Right ventricle myocardium superior (tissue), 1 donor: ENCODE results near the gene TRIO. TPM values are rescaled to one million over a fixed set of nuclear protein-coding genes. Genes with fewer than 3 reads are reported as not detected.
A peak's percentile ranks its signal among the peaks of the same experiment; 100 is the strongest.

Experiments used
- ATAC-seq: fragments of 200-7000 bp; cut with Tn5 transposase; one replicate; pipeline ENCODE4 v1.9.1; 2020; ENCODE audit warnings: mild to moderate bottlenecking; ENCODE audit not compliant: poor library complexity
- DNase-seq: peaks from one replicate; pipeline ENCODE4 v3.0.0-alpha.2; 2020
- intact Hi-C: fragments of 100-400 bp; cut with DNase I; formaldehyde crosslinking; loops from one replicate; pipeline ENCODE4 v1.11.2; 2022
- total RNA-seq: library from RNA; stranded (reverse); fragmentation: NEBNext Ultra II Directional; extraction: Animal tissue kit (Norgen Biotek cat#: 25700); gene quantifications from one replicate; pipeline ENCODE4 v1.2.1, GENCODE V29; 2021
- donor health status: DM: no; HTN: yes; CAD: no; lungs with severe emphysema.

The TRIO gene
- total RNA-seq, 1 donor from 2014 or later, result 56.0 TPM

- intact Hi-C loops, result no loop called here
- DNase-seq, result no peak
Observed at GRCh38 chr5:14450742-14451141, 307.6 kb downstream of the TRIO start.

GRCh38 chr5:14451871-14452270 lies 308.7 kb downstream of the TRIO start:
- ATAC-seq (no peak), DNase-seq (no peak)
- intact Hi-C loops, result no loop called here

More at GRCh38 chr5:14450742-14451141, 307.6 kb downstream of the TRIO start:
- ATAC-seq, result no peak

- DNase-seq (no peak), ATAC-seq (peak; percentile 9)
- intact Hi-C loops, result no loop called here
Observed at GRCh38 chr5:14452685-14453454, 309.7 kb downstream of the TRIO start.

DNA sequence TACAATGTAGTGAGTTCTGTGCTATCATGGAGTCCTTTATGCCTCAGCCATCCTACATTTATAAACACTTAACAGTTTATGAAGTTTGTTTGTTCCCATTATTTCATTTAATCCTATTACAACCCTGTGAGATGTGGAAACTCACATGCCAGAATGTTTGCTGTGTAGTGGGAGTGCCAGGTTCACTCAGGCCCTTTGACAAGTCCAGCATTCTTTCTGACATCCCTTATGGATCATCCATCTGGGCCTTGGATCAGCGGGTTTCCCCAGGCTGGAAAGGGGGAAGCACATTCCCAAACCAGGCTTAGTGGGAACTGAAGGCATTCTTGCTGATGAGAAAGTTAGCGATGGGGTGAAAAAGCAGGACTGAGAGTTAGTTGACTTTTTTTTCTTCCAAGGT lies 310.3 kb downstream of the TRIO start:
- no peak for DNase-seq
- intact Hi-C loops, result no loop called here
- no peak for ATAC-seq

DNA sequence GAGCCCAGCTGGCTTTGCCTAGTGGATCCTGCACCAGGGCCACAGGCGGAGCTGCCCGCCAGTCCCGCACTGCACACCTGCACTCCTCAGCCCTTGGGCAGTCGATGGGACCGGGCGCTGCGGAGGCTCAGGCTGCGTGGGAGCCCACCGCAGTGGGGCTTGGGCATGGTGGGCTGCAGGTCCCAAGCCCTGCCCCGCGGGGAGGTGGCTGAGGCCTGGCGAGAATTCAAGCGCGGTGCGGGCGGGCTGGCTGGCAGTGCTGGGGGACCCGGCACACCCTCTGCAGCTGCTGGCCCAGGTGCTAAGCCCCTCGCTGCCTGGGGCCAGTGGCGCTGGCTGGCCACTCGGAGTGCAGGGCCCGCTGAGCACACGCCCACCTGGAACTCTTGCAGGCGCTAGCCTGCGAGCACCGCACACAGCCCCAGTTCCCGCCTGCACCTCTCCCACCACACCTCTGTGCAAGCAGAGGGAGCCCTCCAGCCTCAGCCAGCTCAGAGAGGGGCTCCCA lies 312.7 kb downstream of the TRIO start:
- no peak for ATAC-seq
- intact Hi-C loops, result no loop called here
- DNase-seq, result no peak

DNA sequence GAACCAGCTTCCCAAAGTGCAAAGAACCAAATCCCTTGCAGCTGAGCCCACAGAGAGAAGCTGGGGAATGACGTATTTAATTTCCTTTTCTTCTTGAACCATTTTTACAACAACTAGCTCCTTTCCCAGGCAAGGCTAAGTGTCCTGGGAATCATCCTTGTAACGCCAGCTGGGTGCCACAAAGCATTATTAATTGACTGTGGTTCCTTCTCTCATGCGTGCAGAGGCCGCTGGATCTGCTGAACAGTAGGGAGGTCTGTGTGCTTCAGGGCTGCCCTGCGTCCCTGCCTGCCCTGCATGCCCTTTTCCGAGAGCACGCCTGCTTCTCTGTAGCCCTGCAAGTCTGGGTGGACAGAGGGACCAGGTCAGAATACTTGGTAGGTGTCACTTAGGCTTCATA lies 314.3 kb downstream of the TRIO start:
- intact Hi-C loops, result no loop called here
- ATAC-seq (peak; percentile 8), DNase-seq (no peak)

- ATAC-seq (peak; percentile 47), DNase-seq (no peak)
- intact Hi-C loops, result no loop called here
Observed at GRCh38 chr5:14458414-14458813, 315.3 kb downstream of the TRIO start.

- intact Hi-C loops, result no loop called here
- ATAC-seq, result no peak
- DNase-seq, result no peak
Observed at GRCh38 chr5:14460844-14461398, 317.8 kb downstream of the TRIO start.

- ATAC-seq (no peak), DNase-seq (no peak)
- intact Hi-C loops, result no loop called here
Observed at GRCh38 chr5:14462681-14463080, 319.5 kb downstream of the TRIO start.

- peak; percentile 69 for ATAC-seq
- intact Hi-C loops, result no loop called here
- no peak for DNase-seq
Observed at GRCh38 chr5:14463629-14464028, 320.5 kb downstream of the TRIO start.

DNA sequence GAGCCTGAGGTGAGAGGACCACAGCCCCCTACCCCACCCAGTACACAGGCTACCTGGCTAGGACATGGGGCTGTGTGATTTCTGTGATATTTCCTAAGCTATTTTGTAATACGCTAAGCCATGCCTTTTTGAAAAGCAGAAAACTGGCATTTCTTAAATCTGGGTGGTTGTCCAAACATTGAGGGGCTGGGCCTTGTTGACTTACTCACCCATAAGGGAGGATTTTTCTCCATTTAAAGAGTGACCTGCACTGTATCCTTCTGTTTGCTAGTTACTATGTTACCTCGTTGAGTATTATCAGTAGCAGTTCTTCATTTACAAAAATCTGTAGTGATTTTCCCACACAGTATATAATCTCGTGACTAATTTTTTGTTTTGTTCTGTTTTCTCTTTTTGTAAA lies 321.0 kb downstream of the TRIO start:
- no peak for DNase-seq
- no peak for ATAC-seq
- intact Hi-C loops, result no loop called here

GRCh38 chr5:14464671-14465070 lies 321.5 kb downstream of the TRIO start:
- no peak for DNase-seq

DNA sequence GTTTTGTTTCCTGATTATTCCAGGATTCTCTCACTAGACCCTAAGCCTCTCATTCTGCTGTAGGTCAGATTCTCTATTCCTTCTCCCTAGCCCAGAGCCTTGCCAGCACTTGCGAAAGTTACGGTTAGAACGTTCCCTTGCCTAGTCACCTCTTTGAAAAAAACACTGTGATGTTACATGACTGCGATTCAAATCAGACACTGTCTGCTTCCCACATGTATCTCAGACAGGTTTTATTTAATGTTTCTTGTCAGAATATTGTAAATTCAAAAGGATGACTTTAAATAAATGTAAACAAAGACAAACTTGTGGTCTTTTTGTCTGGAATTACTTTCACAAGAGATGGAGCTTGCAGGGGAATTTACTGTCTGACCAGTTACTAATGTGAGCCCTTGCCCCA lies 322.0 kb downstream of the TRIO start:
- intact Hi-C loops, result no loop called here
- ATAC-seq (no peak), DNase-seq (no peak)

More at GRCh38 chr5:14464671-14465070, 321.5 kb downstream of the TRIO start:
- intact Hi-C loops, result no loop called here
- ATAC-seq, result no peak

DNA sequence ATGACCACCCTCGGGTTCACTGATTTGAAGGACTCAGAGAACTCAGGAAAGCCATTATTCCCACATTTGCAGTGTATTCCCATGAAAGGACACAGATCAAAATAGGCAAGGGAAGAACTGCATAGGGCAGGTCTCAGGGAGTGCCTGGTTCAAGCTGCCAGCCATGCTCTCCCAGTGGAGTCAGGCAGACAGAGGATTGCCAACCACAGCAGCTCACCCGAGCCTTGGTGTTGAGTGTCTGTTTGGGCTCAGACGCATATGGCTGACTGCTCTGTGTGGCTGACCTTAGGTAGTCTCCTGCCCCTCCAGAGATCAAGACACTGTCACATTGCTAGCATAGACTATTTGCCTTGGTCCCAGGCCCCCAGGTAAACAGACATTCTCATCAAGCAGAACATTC lies 322.6 kb downstream of the TRIO start:
- ATAC-seq, result no peak
- intact Hi-C loops, result no loop called here
- DNase-seq, result no peak

DNA sequence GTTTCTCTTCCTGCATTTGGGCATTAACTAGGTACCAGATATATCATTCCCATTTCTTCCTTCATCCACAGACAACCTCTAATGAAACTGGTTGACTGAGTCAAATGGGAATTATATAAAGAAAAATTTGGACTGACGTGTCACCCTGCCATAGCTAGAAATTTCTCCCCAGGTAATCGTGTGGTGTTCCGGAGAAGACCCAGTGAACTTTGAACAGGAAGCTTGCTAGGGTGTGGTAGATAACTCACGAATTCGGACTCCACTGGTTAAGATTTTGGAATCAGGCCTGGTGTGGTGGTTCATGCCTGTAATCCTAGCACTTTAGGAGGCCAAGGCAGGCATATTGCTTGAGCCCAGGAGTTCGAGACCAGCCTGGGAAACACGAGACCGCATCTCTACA lies 324.1 kb downstream of the TRIO start:
- no peak for DNase-seq
- no peak for ATAC-seq
- intact Hi-C loops, result no loop called here

DNA sequence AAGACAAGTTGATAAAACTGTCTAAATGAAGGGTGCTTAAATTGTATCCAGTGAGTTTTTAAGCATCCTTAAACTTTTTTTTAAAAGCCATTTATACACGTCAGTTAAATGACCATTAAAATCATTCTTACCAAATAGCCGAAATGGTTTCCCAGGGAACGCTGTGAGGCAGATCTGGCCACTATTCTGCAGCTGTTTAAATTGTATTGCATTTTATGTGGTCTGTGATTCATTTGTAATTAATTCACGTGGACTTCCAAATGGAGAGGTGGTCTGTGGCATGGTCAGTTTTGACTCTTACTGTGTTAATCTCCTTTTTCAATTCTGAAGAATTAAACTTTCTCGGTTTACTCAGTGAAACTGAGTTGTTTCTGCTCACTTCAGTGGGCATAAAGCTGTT lies 324.7 kb downstream of the TRIO start:
- intact Hi-C loops, result no loop called here
- ATAC-seq, result no peak
- DNase-seq, result no peak

GRCh38 chr5:14469551-14470377 lies 326.6 kb downstream of the TRIO start:
- no peak for DNase-seq
- ATAC-seq, result no peak
- intact Hi-C loops, result no loop called here

- no peak for DNase-seq
- ATAC-seq, result no peak
- intact Hi-C loops, result no loop called here
Observed at GRCh38 chr5:14471507-14471906, 328.4 kb downstream of the TRIO start.

DNA sequence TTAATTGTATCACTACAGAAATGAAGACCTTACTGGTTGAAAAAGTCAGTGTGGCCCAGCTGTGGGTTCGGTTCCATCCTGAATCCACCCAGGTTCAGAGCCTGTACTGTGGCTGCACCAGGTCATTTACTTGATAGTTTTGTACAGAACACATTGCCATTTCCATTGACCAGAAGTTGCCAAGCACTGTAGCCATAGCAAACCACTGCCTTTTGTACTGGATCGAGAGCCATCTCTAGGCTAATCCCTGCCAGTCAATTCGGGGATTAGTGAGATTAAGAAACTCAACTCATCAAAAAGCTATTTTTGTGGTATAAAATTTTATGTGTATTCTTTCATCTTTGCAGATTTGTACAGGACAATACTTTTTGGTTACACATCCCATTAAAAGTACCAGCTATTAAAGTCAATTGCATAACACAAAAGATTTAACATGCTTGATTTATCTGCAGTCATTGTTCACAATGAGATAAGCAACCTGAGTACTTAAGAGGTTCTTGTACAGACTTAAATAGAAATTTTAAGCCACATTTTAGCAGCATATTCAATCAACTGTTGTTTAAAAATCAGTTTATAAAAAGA lies 329.9 kb downstream of the TRIO start:
- intact Hi-C loops, result no loop called here
- no peak for ATAC-seq
- no peak for DNase-seq
